ENCODE results near the gene SOX6. TPM values are rescaled to one million over a fixed set of nuclear protein-coding genes. Genes with fewer than 3 reads are reported as not detected.

Gene SOX6
- total RNA-seq, 1 experiment from 2014 or later, result 0.21 TPM

DNA sequence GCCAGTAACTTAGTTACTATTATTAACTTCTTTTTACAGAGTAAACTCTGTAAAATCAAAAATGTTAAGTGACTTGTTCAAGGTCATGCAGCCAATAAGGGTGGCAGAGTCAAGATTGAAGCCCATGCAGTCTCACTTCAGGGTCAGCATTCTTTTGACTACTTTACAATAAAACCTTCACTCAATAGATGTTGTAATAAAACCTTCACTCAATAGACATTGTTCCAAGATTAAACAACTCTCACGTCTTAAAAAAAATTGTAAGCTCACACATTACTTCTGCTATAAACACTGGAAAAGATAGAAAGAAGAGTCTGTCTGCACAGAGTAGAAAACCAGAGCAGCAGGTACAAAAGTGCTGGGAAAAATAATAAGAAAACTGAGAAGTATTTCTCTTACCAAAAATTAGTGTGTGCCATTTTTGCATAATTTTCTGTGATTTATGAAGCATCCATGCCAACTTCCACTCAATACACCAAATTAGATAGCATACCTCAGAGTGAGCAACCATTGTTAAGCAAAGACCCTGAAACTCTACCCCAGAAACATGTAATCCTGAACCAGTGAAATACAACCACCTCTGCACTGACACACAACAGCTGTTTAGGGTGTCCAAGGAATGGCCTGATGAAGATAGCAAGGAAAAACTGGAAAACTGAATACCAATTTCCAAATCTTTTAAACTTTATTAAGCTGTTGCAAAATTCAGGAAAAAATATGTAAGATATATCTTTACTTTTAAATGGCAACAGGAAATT lies 4.9 kb upstream of the SOX6 start:
- intact Hi-C loops (cut with micrococcal nuclease; ENCODE audit: unreplicated experiment) (no loop called here), in situ Hi-C loops (cut with HindIII; ENCODE audit: low pct_unique_long_range_greater_than_20kb, low sequenced_read_pairs) (no loop called here)
- H3K27ac ChIP-seq (ENCODE audit: low read length), result no peak overlapping the region
- DNase-seq (ENCODE audit: low read depth, low spot score) (no peak), ATAC-seq (no peak)
- no peak overlapping the region for H3K4me3 ChIP-seq (ENCODE audit: low read depth in 2 of 2, low read length in 2 of 2)
- no peaks in the 10 kb centered on the region for H3K27me3 ChIP-seq (ENCODE audit: control insufficient read depth, insufficient read depth, low read length)
- H3K36me3 ChIP-seq (ENCODE audit: control insufficient read depth, insufficient read depth, low read length), result no peaks in the 10 kb centered on the region
- H3K4me1 ChIP-seq (ENCODE audit: control insufficient read depth, insufficient read depth, low read length), result no peaks in the 10 kb centered on the region
- no TSS peak for BruUV-seq (replicated peaks)
- no peaks in the 10 kb centered on the region for H3K9me3 ChIP-seq (ENCODE audit: control insufficient read depth, insufficient read depth, low read depth, low read length)
- CTCF ChIA-PET, result no interaction called here
- POLR2A ChIA-PET, result no interaction called here
- no peak for TF ChIP-seq SIN3A (IDR thresholded peaks at IDR 0.05; ENCODE audit: borderline replicate concordance, insufficient read depth, low read depth, low read length)
- TF ChIP-seq, protein P1, sequence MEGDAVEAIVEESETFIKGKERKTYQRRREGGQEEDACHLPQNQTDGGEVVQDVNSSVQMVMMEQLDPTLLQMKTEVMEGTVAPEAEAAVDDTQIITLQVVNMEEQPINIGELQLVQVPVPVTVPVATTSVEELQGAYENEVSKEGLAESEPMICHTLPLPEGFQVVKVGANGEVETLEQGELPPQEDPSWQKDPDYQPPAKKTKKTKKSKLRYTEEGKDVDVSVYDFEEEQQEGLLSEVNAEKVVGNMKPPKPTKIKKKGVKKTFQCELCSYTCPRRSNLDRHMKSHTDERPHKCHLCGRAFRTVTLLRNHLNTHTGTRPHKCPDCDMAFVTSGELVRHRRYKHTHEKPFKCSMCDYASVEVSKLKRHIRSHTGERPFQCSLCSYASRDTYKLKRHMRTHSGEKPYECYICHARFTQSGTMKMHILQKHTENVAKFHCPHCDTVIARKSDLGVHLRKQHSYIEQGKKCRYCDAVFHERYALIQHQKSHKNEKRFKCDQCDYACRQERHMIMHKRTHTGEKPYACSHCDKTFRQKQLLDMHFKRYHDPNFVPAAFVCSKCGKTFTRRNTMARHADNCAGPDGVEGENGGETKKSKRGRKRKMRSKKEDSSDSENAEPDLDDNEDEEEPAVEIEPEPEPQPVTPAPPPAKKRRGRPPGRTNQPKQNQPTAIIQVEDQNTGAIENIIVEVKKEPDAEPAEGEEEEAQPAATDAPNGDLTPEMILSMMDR (IDR thresholded peaks at IDR 0.05), result no peak
- TF ChIP-seq, protein P2, sequence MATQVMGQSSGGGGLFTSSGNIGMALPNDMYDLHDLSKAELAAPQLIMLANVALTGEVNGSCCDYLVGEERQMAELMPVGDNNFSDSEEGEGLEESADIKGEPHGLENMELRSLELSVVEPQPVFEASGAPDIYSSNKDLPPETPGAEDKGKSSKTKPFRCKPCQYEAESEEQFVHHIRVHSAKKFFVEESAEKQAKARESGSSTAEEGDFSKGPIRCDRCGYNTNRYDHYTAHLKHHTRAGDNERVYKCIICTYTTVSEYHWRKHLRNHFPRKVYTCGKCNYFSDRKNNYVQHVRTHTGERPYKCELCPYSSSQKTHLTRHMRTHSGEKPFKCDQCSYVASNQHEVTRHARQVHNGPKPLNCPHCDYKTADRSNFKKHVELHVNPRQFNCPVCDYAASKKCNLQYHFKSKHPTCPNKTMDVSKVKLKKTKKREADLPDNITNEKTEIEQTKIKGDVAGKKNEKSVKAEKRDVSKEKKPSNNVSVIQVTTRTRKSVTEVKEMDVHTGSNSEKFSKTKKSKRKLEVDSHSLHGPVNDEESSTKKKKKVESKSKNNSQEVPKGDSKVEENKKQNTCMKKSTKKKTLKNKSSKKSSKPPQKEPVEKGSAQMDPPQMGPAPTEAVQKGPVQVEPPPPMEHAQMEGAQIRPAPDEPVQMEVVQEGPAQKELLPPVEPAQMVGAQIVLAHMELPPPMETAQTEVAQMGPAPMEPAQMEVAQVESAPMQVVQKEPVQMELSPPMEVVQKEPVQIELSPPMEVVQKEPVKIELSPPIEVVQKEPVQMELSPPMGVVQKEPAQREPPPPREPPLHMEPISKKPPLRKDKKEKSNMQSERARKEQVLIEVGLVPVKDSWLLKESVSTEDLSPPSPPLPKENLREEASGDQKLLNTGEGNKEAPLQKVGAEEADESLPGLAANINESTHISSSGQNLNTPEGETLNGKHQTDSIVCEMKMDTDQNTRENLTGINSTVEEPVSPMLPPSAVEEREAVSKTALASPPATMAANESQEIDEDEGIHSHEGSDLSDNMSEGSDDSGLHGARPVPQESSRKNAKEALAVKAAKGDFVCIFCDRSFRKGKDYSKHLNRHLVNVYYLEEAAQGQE (IDR thresholded peaks at IDR 0.05; ENCODE audit: insufficient read depth in 1 of 2, low read depth in 2 of 2, low read length in 1 of 2), result no peak
- TF ChIP-seq POLR2AphosphoS5 (IDR thresholded peaks at IDR 0.05; ENCODE audit: low read depth, low read length), result no peak

DNA sequence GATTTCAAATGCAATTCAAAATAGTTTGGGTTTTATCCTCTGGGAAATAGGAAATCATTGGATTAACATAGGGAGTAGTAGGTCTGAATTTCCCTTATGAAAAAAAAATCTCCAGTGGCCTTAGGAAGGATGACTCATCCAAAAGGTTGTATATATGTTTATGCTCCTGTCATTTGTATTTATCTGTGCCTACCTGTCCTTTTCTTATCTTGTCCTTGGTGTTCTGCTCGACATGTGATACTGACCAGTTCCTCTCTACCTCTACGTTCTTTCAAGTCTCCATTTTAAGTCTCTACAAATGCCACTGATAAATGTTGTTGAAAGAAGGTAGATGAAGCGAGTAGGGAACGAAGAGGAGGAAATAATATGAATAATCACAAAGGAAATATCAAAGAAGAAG lies 3.0 kb upstream of the SOX6 start:
- intact Hi-C loops (cut with micrococcal nuclease; ENCODE audit: unreplicated experiment) (no loop called here), in situ Hi-C loops (cut with HindIII; ENCODE audit: low pct_unique_long_range_greater_than_20kb, low sequenced_read_pairs) (no loop called here)
- ChIA-PET CTCF (no interaction called here), POLR2A (no interaction called here)
- Histone ChIP-seq H3K27ac (ENCODE audit: low read length) (no peak overlapping the region), H3K9me3 (ENCODE audit: control insufficient read depth, insufficient read depth, low read depth, low read length) (no peaks in the 10 kb centered on the region), H3K36me3 (ENCODE audit: control insufficient read depth, insufficient read depth, low read length) (no peaks in the 10 kb centered on the region), H3K27me3 (ENCODE audit: control insufficient read depth, insufficient read depth, low read length) (no peaks in the 10 kb centered on the region; the same call in 1 of the 2 replicates), H3K4me3 (ENCODE audit: low read depth in 2 of 2, low read length in 2 of 2) (no peak overlapping the region), H3K4me1 (ENCODE audit: control insufficient read depth, insufficient read depth, low read length) (no peaks in the 10 kb centered on the region)
- TF ChIP-seq POLR2AphosphoS5 (IDR thresholded peaks at IDR 0.05; ENCODE audit: low read depth, low read length) (no peak), TCF7L2 (IDR thresholded peaks at IDR 0.05; ENCODE audit: low read depth, low read length) (no peak), SIN3A (IDR thresholded peaks at IDR 0.05; ENCODE audit: borderline replicate concordance, insufficient read depth, low read depth, low read length) (no peak)
- TF ChIP-seq, protein P2 (IDR thresholded peaks at IDR 0.05; ENCODE audit: insufficient read depth in 1 of 2, low read depth in 2 of 2, low read length in 1 of 2), result no peak
- TF ChIP-seq, protein P1 (IDR thresholded peaks at IDR 0.05), result no peak
- DNase-seq (ENCODE audit: low read depth, low spot score) (no peak), ATAC-seq (no peak)
- no TSS peak for BruUV-seq (replicated peaks)
